GM18508 (cell line): ENCODE data around the gene PHB1.
"Not testable (repeated sequence)": the region's sequence is repeated elsewhere in the genome, so short reads cannot be mapped to it uniquely, and the experiment has no call there.

Experiments
- ATAC-seq: cut with Tn5 transposase; IDR thresholded peaks from one replicate; pipeline ENCODE4 v1.9.1; 2021; ENCODE audit warnings: moderate number of reproducible peaks; ENCODE audit not compliant: insufficient read depth, unreplicated experiment

The PHB1 gene

GRCh38 chr17:49440581-49440980, 25.9 kb upstream of the PHB1 start:
- no peak for ATAC-seq

GRCh38 chr17:49439673-49440571, 25.2 kb upstream of the PHB1 start:
- ATAC-seq: no peak

- ATAC-seq: no peak
These were observed 24.6 kb upstream of the PHB1 start for GRCh38 chr17:49439305-49439672.

- ATAC-seq: no peak
These were observed 24.0 kb upstream of the PHB1 start for GRCh38 chr17:49438436-49439278.

GRCh38 chr17:49437696-49438435, 23.2 kb upstream of the PHB1 start:
- no peak for ATAC-seq

- no peak for ATAC-seq
These were observed 21.5 kb upstream of the PHB1 start for GRCh38 chr17:49436174-49436573.

GRCh38 chr17:49435671-49436029, 21.0 kb upstream of the PHB1 start:
- ATAC-seq: no peak

- no peak for ATAC-seq
These were observed 20.4 kb upstream of the PHB1 start for GRCh38 chr17:49434821-49435670.

GRCh38 chr17:49433000-49433694, 18.5 kb upstream of the PHB1 start:
- no peak for ATAC-seq

GRCh38 chr17:49431743-49432142, 17.1 kb upstream of the PHB1 start:
- no peak for ATAC-seq

- ATAC-seq: no peak
These were observed 10.3 kb upstream of the PHB1 start for GRCh38 chr17:49425004-49425286.

- ATAC-seq: not testable (repeated sequence)
These were observed 9.8 kb upstream of the PHB1 start for GRCh38 chr17:49424276-49425003.

GRCh38 chr17:49422714-49423113, 8.0 kb upstream of the PHB1 start:
- no peak for ATAC-seq

GRCh38 chr17:49419761-49420160, 5.1 kb upstream of the PHB1 start:
- not testable (repeated sequence) for ATAC-seq

GRCh38 chr17:49418754-49419740, 4.4 kb upstream of the PHB1 start:
- not testable (repeated sequence) for ATAC-seq

- no peak for ATAC-seq
These were observed 436 bp downstream of the PHB1 start for GRCh38 chr17:49414271-49414621.

GRCh38 chr17:49409066-49409465, 5.6 kb downstream of the PHB1 start:
- no peak for ATAC-seq

- no peak for ATAC-seq
These were observed 6.6 kb downstream of the PHB1 start for GRCh38 chr17:49407981-49408501.
